AG04449 (cell line): ENCODE results near the gene GRID2.

Experiments
- CTCF ChIA-PET: fragments of 350-600 bp; formaldehyde crosslinking; extraction: SDS; loops from one replicate; lab custom pipeline; 2021; ENCODE audit warnings: antibody characterized with exemption; lab: Yijun Ruan, JAX
- POLR2A ChIA-PET: fragments of 400-600, 350-600 bp; formaldehyde crosslinking; extraction: SDS; loops from one replicate; lab custom pipeline; 2020; ENCODE audit warnings: antibody characterized with exemption, inconsistent platforms; lab: Yijun Ruan, JAX
- DNase-seq: peaks from one replicate; pipeline ENCODE4 v3.0.0-alpha.2; 2010; ENCODE audit warnings: low read depth, low spot score
- H3K4me3 ChIP-seq: 2 replicates; pipeline ENCODE4 v1.5.1; 2011; ENCODE audit warnings: low read depth, mild to moderate bottlenecking, control low read depth, low read length
- CTCF ChIP-seq: IDR thresholded peaks from one replicate; pipeline ENCODE4 v1.5.1; 2011; ENCODE audit warnings: mild to moderate bottlenecking, moderate library complexity, low read length, control low read depth, inconsistent platforms; ENCODE audit not compliant: insufficient read depth; ENCODE audit errors: missing control alignments

Gene GRID2

DNA sequence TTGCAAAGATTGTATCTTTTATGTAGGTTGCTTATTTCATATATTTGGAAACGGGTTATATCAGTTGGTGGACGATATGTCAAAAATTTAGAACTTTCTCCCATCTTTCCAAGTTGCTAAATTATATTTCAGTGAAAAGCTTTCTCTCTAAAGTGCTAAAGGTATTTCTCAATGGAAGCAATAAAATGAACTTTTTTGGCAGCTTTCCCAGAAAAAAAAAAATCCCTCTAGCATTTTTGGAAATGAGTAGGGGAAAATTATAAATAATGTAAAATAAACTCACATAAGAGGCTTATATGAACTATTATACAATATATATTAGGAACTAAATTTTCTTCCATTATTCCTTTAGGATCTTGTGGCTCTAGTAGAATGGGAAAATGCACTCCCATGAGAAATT lies 152.2 kb downstream of the GRID2 start:
- CTCF ChIA-PET = no interaction called here
- no peak for TF ChIP-seq CTCF

DNA sequence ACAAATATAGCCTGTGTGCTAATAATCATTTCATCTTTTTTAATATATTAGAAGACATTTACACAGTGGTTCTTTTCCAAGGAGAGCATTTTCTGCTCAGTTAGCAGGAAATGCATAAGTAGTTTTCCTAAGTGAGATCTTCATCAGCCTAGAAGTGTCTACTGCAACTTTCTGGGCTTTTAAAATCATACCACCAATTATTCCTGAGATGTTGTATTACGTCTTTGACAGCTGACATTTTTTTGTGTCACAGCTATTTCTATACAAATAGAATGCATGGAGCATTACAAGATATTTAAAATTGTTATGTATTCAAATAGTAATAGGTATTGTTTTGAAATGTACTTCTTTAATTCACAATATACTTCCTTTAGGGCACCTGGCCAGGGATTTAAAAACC lies 158.0 kb downstream of the GRID2 start:
- DNase-seq = no peak
- H3K4me3 ChIP-seq = no peak overlapping the region
- ChIA-PET POLR2A (no interaction called here), CTCF (no interaction called here)
- no peak for TF ChIP-seq CTCF

More for the DNA sequence above, 152.2 kb downstream of the GRID2 start:
- no peak overlapping the region for H3K4me3 ChIP-seq
- no peak for DNase-seq
- POLR2A ChIA-PET = no interaction called here

DNA sequence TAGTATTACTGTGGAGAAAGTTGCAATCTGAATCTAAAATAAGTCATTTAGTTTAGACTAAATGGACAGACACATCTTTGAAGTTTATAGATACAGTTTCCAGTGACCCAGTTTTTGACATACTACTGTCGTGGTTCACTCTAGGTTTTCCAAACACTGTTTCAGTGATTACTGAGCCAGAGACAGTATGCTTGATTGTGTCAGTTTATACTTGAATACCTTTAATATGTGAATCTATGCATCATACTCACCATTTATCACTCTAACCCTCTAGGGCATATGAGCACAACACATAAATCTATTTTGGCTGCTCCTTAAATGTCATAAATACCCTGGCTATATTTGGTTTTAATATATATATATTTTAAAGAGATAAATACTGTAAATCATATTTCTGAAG lies 173.5 kb downstream of the GRID2 start:
- no peak for DNase-seq
- TF ChIP-seq CTCF = no peak
- ChIA-PET POLR2A (no interaction called here), CTCF (no interaction called here)
- no peak overlapping the region for H3K4me3 ChIP-seq

DNA sequence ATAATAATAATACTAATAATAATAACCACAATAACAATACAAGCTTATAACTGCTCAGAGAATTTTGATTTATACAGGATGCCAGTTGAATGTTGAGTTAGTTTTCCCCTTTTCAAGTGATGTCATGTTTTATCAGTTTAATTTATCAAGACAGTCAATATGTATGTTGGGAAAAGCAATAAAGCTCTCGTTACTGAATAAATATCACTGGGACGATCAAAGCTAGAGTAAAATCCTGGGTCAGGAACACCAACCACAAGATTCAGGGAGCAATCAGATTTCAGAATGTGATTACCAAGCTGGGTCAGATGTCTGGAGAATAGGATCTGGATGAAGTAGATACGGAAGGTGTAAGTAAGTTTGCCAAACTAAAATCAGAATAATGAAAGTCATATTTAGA lies 179.6 kb downstream of the GRID2 start:
- no peak for DNase-seq
- no peak for TF ChIP-seq CTCF
- no peak overlapping the region for H3K4me3 ChIP-seq
- CTCF ChIA-PET = no interaction called here
- POLR2A ChIA-PET = no interaction called here

- H3K4me3 ChIP-seq = no peak overlapping the region
- CTCF ChIA-PET = no interaction called here
- POLR2A ChIA-PET = no interaction called here
- no peak for TF ChIP-seq CTCF
- DNase-seq = no peak
Observed at GRCh38 chr4:92488496-92488895, 184.7 kb downstream of the GRID2 start.

- no peak for TF ChIP-seq CTCF
- CTCF ChIA-PET = no interaction called here
- POLR2A ChIA-PET = no interaction called here
- DNase-seq = no peak
- no peak overlapping the region for H3K4me3 ChIP-seq
Observed at GRCh38 chr4:92497141-92497540, 193.4 kb downstream of the GRID2 start.
